GM23338 (cell line): ENCODE measurements around the gene GP5. TPM values are rescaled to one million over a fixed set of nuclear protein-coding genes. Genes with fewer than 3 reads are reported as not detected.

Experiments used
- CREB1 ChIP-seq: fragments of 250-450 bp; sonication (Bioruptor Pico); IDR thresholded peaks from 2 replicates; pipeline ENCODE4 v1.5.0; 2020; ENCODE audit warnings: low read depth, mild to moderate bottlenecking, moderate library complexity
- EZH2 ChIP-seq: fragments of 200-600 bp; sonication (generic); IDR thresholded peaks from one replicate; pipeline ENCODE4 v1.8.0; 2017; ENCODE audit warnings: antibody characterized with exemption, mild to moderate bottlenecking, low read depth; ENCODE audit not compliant: unreplicated experiment
- EZH2phosphoT487 ChIP-seq: fragments of 200-600 bp; sonication (generic); IDR thresholded peaks from one replicate; pipeline ENCODE4 v1.8.1; 2018; ENCODE audit warnings: antibody characterized with exemption; ENCODE audit not compliant: unreplicated experiment
- JUNB ChIP-seq: IDR thresholded peaks from one replicate; pipeline ENCODE4 v1.6.1; 2016; ENCODE audit warnings: antibody characterized with exemption; ENCODE audit not compliant: unreplicated experiment
- NANOG ChIP-seq: IDR thresholded peaks from 2 replicates; pipeline ENCODE4 v1.6.1; 2016; ENCODE audit warnings: antibody characterized with exemption, borderline replicate concordance
- POLR2AphosphoS5 ChIP-seq: IDR thresholded peaks from 2 replicates; pipeline ENCODE4 v1.6.1; 2016; ENCODE audit warnings: antibody characterized with exemption, low read depth
- STAT1 ChIP-seq: IDR thresholded peaks from one replicate; pipeline ENCODE4 v1.6.1; 2016; ENCODE audit warnings: antibody characterized with exemption; ENCODE audit not compliant: unreplicated experiment
- ZNF114 ChIP-seq: fragments of 250-450 bp; sonication (Bioruptor Pico); IDR thresholded peaks from 2 replicates; pipeline ENCODE4 v1.5.0; 2020; ENCODE audit warnings: mild to moderate bottlenecking, moderate library complexity
- ZNF331 ChIP-seq: fragments of 250-450 bp; sonication (Bioruptor Pico); IDR thresholded peaks from 2 replicates; pipeline ENCODE4 v1.5.0; 2020; ENCODE audit warnings: low read depth, mild to moderate bottlenecking, moderate library complexity
- polyA plus RNA-seq: library from polyadenylated mRNA; unstranded; fragments of >200 nt; fragmentation: Nextera tagmentation; extraction: Ambion mirVana; gene quantifications from 2 replicates; pipeline ENCODE4 v1.2.1, GENCODE V29; 2016
- total RNA-seq: library from RNA; depleted of rRNA; stranded (reverse); fragments of >200 nt; shearing (Covaris generic); gene quantifications from 2 replicates; pipeline ENCODE4 v1.2.3, GENCODE V29; 2014
- TF ChIP-seq, protein P1 (sequence below): fragments of 250-450 bp; sonication (Bioruptor Pico); IDR thresholded peaks from 2 replicates; pipeline ENCODE4 v1.5.0; 2020; ENCODE audit warnings: mild to moderate bottlenecking, moderate library complexity
- TF ChIP-seq, protein P2 (sequence below), 2 experiments: fragments of 200-600 bp in 1 of 2; sonication (generic) in 1 of 2; conservative IDR thresholded peaks; 2 replicates each; pipeline versions ENCODE4 v1.5.1 to v1.6.1; 2016 to 2017; ENCODE audit warnings: antibody characterized with exemption in 2 of 2, low read depth in 2 of 2, mild to moderate bottlenecking in 2 of 2, moderate library complexity in 1 of 2
- TF ChIP-seq, protein P3 (sequence below): IDR thresholded peaks from one replicate; pipeline ENCODE4 v1.6.1; 2018; ENCODE audit warnings: antibody characterized with exemption; ENCODE audit not compliant: unreplicated experiment

GP5 gene
- total and polyA plus RNA-seq, 2 experiments from 2014 or later, result 0.07 to 0.15 TPM

DNA sequence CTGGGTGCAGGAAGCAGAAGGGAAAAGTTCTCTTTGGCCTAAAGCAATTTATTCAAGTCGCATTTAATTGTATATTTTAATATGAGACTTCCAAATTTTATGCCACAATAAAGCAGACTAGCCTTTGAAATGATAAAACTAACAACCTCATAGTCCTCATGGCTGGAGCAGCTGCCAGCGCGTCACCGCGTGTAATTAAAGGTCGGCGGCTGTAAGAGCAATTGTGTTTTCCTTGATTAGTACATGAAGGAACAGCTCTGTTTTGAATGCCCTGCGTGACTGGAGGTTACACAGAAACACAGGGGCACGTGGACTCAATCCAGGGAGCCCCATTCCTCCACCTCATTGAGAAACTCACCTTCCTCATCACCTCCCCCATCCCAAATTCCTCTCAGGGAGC, 19.4 kb downstream of the GP5 start (continued):
- TF ChIP-seq, protein P1, sequence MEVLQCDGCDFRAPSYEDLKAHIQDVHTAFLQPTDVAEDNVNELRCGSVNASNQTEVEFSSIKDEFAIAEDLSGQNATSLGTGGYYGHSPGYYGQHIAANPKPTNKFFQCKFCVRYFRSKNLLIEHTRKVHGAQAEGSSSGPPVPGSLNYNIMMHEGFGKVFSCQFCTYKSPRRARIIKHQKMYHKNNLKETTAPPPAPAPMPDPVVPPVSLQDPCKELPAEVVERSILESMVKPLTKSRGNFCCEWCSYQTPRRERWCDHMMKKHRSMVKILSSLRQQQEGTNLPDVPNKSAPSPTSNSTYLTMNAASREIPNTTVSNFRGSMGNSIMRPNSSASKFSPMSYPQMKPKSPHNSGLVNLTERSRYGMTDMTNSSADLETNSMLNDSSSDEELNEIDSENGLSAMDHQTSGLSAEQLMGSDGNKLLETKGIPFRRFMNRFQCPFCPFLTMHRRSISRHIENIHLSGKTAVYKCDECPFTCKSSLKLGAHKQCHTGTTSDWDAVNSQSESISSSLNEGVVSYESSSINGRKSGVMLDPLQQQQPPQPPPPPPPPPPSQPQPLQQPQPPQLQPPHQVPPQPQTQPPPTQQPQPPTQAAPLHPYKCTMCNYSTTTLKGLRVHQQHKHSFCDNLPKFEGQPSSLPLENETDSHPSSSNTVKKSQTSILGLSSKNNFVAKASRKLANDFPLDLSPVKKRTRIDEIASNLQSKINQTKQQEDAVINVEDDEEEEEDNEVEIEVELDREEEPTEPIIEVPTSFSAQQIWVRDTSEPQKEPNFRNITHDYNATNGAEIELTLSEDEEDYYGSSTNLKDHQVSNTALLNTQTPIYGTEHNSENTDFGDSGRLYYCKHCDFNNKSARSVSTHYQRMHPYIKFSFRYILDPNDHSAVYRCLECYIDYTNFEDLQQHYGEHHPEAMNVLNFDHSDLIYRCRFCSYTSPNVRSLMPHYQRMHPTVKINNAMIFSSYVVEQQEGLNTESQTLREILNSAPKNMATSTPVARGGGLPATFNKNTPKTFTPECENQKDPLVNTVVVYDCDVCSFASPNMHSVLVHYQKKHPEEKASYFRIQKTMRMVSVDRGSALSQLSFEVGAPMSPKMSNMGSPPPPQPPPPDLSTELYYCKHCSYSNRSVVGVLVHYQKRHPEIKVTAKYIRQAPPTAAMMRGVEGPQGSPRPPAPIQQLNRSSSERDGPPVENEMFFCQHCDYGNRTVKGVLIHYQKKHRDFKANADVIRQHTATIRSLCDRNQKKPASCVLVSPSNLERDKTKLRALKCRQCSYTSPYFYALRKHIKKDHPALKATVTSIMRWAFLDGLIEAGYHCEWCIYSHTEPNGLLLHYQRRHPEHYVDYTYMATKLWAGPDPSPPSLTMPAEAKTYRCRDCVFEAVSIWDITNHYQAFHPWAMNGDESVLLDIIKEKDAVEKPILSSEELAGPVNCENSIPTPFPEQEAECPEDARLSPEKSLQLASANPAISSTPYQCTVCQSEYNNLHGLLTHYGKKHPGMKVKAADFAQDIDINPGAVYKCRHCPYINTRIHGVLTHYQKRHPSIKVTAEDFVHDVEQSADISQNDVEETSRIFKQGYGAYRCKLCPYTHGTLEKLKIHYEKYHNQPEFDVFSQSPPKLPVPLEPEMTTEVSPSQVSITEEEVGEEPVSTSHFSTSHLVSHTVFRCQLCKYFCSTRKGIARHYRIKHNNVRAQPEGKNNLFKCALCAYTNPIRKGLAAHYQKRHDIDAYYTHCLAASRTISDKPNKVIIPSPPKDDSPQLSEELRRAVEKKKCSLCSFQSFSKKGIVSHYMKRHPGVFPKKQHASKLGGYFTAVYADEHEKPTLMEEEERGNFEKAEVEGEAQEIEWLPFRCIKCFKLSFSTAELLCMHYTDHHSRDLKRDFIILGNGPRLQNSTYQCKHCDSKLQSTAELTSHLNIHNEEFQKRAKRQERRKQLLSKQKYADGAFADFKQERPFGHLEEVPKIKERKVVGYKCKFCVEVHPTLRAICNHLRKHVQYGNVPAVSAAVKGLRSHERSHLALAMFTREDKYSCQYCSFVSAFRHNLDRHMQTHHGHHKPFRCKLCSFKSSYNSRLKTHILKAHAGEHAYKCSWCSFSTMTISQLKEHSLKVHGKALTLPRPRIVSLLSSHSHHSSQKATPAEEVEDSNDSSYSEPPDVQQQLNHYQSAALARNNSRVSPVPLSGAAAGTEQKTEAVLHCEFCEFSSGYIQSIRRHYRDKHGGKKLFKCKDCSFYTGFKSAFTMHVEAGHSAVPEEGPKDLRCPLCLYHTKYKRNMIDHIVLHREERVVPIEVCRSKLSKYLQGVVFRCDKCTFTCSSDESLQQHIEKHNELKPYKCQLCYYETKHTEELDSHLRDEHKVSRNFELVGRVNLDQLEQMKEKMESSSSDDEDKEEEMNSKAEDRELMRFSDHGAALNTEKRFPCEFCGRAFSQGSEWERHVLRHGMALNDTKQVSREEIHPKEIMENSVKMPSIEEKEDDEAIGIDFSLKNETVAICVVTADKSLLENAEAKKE (CRISPR knock-in tag), result no peak
- TF ChIP-seq CREB1 (CRISPR knock-in tag) (no peak), JUNB (no peak), ZNF114 (CRISPR knock-in tag) (no peak), EZH2phosphoT487 (no peak), NANOG (no peak), STAT1 (no peak), ZNF331 (CRISPR knock-in tag) (no peak), EZH2 (no peak), POLR2AphosphoS5 (no peak)
- TF ChIP-seq, protein P2, sequence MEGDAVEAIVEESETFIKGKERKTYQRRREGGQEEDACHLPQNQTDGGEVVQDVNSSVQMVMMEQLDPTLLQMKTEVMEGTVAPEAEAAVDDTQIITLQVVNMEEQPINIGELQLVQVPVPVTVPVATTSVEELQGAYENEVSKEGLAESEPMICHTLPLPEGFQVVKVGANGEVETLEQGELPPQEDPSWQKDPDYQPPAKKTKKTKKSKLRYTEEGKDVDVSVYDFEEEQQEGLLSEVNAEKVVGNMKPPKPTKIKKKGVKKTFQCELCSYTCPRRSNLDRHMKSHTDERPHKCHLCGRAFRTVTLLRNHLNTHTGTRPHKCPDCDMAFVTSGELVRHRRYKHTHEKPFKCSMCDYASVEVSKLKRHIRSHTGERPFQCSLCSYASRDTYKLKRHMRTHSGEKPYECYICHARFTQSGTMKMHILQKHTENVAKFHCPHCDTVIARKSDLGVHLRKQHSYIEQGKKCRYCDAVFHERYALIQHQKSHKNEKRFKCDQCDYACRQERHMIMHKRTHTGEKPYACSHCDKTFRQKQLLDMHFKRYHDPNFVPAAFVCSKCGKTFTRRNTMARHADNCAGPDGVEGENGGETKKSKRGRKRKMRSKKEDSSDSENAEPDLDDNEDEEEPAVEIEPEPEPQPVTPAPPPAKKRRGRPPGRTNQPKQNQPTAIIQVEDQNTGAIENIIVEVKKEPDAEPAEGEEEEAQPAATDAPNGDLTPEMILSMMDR (conservative IDR thresholded peaks at IDR 0.05; ENCODE audit: low read depth in 2 of 2), result no peak
- TF ChIP-seq, protein P3, sequence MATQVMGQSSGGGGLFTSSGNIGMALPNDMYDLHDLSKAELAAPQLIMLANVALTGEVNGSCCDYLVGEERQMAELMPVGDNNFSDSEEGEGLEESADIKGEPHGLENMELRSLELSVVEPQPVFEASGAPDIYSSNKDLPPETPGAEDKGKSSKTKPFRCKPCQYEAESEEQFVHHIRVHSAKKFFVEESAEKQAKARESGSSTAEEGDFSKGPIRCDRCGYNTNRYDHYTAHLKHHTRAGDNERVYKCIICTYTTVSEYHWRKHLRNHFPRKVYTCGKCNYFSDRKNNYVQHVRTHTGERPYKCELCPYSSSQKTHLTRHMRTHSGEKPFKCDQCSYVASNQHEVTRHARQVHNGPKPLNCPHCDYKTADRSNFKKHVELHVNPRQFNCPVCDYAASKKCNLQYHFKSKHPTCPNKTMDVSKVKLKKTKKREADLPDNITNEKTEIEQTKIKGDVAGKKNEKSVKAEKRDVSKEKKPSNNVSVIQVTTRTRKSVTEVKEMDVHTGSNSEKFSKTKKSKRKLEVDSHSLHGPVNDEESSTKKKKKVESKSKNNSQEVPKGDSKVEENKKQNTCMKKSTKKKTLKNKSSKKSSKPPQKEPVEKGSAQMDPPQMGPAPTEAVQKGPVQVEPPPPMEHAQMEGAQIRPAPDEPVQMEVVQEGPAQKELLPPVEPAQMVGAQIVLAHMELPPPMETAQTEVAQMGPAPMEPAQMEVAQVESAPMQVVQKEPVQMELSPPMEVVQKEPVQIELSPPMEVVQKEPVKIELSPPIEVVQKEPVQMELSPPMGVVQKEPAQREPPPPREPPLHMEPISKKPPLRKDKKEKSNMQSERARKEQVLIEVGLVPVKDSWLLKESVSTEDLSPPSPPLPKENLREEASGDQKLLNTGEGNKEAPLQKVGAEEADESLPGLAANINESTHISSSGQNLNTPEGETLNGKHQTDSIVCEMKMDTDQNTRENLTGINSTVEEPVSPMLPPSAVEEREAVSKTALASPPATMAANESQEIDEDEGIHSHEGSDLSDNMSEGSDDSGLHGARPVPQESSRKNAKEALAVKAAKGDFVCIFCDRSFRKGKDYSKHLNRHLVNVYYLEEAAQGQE, result no peak
